Activated CD4-positive, alpha-beta T cell treated with anti-CD3 and anti-CD28 coated beads, Interleukin-2, Interleukin-4, amounts not matched to agents 100 ng/mL and 50 ng/mL, durations not matched to agents 16 hours and 8 hours (primary cell): Measurements from ENCODE around the gene TAPBPL.
"Not testable (repeated sequence)": the region's sequence is repeated elsewhere in the genome, so short reads cannot be mapped to it uniquely, and the experiment has no call there.

Experiments
- DNase-seq: peaks from one replicate; pipeline ENCODE4 v3.0.0-alpha.2; 2020; ENCODE audit warnings: low spot score

The TAPBPL gene, protein sequence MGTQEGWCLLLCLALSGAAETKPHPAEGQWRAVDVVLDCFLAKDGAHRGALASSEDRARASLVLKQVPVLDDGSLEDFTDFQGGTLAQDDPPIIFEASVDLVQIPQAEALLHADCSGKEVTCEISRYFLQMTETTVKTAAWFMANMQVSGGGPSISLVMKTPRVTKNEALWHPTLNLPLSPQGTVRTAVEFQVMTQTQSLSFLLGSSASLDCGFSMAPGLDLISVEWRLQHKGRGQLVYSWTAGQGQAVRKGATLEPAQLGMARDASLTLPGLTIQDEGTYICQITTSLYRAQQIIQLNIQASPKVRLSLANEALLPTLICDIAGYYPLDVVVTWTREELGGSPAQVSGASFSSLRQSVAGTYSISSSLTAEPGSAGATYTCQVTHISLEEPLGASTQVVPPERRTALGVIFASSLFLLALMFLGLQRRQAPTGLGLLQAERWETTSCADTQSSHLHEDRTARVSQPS

DNA sequence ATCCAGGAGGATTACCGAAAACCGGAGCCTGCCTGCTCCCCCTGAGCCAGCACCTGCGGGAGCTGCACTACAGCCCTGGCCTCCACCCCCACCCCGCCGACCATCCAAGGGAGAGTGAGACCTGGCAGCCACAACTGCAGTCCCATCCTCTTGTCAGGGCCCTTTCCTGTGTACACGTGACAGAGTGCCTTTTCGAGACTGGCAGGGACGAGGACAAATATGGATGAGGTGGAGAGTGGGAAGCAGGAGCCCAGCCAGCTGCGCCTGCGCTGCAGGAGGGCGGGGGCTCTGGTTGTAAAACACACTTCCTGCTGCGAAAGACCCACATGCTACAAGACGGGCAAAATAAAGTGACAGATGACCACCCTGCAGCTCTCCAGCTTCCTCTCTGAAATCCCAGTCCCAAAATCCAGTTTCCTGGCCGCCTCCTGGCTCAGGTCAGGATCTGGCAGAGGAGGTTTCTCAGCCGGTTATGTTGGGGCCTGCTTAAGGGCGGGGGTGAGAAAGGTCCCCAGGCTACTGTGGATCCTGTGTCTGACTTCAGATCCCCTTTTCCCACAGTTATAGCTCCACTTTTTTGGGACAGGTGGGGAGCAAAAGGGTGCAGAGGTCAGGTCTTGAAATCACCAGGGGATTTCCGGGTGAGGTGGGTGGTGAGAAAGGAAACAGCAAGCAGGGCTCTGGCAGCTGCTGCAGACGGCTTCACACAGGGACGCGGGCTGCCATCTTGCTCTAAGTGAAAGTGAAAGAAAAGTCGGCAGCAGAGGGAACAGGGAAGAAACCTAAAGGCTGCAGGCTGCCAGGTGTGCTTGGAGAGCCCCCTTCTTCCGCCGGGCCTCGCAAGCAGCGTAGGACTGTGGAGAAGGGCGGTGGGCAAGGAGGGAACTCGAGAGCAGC is at the start of gene TAPBPL:
Gene TAPBPL, plus strand, starts transcription at position 695 of the 897 bp plus-strand sequence. CDS start 207 bp downstream, outside the sequence.
- peak; percentile 83 for DNase-seq

DNA sequence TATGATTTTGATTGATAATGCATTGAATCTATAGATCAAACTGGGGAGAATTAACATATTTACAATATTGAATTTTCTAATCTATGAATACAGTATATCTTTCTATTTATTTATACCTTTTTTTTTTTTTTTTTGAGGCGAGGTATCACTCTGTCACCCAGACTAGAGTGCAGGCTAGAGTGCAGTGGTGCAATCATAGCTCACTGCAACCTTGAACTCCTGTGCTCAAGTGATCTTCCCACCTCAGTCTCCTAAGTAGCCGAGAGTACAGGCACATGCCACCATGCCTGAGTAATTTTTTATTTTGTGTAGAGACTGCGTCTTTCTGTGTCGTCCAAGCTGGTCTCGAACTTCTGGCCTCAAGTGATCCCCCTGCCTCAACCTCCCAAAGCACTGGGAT is 47.5 kb upstream of the TAPBPL start:
- no peak for DNase-seq

DNA sequence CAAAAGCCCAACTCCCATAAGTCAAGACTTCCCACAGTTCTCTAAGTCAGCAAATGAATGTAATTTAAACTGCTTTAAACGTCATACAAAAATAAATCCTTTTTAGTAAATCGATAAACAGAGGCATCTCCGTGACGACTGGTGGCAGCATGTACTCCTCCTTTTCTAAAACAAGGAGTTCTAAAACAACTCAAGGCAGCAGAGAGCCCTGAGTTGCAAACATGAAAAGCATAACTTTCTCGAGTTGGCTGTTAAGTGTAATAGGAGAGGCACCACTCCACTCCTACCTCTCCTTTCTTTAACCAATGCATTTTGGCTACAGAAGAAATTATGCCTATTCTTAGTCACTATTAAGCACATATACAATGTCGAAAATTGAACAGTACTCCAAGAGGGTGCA is 45.9 kb upstream of the TAPBPL start:
- no peak for DNase-seq

DNA sequence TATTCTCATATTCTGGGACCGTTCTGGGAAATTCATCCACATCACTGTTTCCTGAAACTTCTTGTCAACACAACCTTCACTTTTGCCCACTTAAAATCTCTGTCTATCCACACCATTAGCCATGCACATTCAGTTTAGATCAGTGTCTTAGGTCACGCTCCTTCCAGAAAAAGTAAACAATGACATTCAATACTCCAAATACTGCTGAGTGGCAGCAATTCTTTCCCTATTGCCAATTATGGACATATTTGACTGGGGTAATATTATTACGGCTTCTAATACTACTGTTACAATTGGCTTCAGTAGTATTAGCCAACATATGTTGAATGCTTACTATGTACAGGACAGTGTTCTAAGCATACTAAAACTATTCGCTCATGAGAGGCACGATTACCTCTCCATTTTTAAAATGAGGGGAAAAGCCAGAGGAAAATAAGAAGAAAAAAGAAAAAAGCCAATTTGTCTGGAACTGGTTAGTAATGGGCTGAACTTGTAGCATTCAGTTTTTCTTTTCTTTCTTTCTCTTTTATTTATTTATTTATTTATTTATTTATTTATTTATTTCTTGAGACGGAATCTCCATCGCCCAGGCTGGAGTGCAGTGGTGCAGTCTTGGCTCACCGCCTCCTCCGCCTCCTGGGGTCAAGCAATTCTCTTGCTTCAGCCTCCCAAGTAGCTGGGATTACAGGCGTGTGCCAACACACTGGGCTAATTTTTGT is 44.4 kb upstream of the TAPBPL start:
- no peak for DNase-seq

DNA sequence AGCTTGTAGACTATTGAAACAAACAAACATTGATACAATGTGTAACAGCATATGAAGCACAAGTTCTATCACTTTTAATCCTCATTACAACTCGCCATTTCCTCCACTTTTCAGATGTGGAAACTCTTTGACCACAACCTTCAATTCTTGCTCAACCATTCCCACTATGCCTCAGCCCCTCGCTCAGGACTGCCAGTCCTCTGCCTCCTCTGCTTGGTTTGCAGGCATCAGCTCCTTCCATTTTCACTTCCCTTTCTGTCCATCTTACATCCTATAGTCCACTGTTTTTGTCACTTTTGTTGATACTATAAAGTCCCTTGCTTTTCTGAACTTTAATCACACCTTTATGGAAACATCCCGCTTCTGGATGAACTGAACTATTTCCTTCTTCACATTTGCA is 35.2 kb upstream of the TAPBPL start:
- DNase-seq: peak; percentile 50

DNA sequence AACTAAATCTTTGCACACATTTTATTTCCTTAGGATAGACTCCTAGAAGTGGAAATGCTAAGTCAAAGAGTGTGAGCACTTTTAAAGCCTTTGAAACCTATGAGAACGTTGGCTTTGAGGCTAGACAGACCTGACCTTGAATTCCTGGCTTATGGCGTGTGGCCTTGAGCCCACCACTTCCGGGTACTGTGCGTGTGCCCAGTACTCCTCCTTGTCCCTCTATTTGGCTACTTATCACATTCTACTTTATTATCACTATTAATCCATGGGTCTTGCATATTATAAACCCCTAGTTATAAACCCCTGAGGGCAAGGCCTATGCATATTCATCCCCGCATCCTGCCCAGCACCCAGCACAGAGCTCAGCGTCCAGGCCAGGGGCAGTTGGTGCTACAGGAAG is 33.0 kb upstream of the TAPBPL start:
- DNase-seq: no peak

DNA sequence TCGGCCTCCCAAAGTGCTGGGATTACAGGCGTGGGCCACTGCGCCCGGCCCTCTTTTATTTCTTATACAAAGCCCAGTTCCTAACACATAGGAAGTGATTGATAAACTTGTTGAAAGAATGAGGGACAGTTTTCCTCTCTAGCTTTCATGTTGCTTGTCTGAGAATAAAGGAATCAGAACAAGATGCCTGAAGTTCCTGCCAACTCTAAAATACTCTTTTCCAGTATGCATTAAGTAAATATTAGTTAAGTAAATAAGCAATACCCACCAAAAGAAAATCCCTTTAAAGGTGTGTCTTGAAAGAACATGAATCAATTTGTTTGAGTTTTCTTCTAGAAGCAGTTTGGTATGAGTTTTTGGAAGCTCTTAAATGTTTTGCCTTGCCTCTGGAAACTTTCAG is 31.5 kb upstream of the TAPBPL start:
- no peak for DNase-seq

DNA sequence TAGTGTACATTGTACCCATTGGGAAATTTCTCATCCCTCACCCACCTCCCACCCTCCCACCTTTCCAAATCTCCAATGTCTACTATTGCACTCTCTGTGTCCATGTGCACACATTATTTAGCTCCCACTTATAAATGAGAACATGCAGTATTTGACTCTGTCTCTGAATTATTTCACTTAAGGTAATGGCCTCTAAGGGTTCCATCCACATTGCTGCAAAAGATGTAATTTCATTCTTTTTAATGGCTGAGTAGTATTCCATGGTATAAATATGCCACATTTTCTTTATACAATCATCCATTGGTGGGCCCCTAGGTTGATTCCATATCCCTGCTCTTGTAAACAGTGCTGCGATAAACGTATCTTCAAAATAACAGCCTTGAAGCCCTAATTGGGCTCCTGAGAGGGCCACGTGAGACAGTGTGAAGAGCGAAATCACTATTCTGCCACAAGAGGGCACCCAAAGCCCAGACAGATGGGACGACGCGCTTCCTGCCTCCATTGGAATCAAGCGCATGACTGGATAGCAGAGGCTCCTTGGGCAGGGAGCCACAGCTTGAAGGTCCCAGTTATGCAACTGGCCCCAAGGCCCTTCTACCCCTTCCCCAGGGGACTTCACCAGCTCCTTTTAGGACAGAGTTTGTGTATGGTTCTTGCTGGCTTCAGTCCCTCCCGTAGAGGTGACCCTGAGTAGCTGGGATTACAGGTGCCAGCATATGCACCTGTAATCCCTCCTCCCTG is 28.4 kb upstream of the TAPBPL start:
- DNase-seq: peak; percentile 90

DNA sequence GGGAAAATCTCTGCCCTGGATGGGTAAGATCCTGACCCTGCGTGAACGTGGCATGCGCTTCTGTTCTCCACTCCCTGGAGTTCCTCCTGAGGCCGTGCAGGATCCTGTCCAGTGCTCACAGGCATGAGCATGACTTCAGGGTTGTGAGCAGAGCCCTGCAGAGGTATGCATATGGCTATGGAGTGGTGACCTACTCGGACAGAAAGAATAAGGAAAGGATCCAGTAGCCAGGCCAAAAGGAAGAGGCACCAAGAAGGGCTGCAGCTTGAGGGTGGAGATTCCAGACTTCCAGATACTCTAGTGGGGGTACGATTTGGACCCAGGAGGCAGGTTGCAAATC is 27.9 kb upstream of the TAPBPL start:
- DNase-seq: no peak

DNA sequence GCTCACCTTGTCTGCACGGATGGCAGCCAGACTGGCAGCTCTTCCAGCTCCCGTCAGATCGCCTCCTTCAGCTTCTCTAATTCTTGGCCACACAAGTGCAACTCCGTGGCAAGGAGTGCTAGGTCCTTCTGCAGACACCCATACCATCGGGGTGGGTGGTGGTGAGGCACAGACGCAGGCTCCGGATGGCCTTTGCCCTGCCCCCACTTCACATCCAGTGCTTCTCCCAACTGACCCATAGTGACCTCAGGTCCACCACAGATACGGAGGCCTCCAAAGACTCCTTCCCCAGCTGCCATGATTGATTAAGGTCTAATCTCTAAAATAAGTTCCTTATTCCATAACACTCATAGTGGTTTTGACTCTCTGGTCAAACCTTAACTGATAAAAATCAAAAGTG is 27.0 kb upstream of the TAPBPL start:
- no peak for DNase-seq

DNA sequence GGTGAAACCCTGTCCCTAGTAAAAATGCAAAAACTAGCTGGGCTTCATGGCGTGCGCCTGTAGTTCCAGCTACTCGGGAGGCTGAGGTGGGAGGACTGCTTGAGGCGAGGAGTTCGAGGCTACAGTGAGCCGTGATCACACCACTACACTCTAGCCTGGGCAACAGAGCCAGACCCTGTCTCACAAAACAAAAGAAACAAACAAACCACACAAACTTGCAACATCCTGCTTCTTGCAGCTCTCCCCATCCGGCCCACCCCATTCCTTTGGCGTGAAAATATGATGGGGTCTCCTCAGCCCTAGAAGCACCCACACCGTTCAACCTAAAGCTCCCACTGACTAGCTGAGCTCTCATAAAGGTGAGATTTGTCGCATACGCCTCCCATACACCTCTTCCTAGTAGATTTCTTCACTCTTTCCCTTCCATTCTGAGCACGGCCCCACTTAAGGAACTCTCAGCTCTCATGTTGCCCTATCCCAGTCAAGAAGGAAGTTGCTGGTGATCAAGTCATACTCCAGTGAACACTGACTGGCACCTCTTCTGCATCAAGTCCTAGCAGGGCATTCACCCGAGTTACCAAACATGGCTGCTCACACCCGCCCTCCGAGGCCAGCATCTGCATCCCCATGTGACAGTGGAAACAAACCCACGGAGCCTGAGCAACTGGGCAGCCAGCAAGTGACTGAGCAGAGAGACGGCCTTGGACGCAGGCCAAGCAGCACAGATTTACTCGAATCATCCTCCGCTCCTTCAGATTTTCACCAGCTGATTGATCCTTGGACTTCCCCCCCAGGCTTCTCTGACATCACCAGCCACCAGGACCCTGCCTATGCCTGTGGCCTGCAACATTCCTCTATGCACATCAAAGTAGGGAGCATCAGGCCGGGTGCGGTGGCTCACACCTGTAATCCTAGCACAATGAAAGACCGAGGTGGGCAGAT is 26.0 kb upstream of the TAPBPL start:
- no peak for DNase-seq

DNA sequence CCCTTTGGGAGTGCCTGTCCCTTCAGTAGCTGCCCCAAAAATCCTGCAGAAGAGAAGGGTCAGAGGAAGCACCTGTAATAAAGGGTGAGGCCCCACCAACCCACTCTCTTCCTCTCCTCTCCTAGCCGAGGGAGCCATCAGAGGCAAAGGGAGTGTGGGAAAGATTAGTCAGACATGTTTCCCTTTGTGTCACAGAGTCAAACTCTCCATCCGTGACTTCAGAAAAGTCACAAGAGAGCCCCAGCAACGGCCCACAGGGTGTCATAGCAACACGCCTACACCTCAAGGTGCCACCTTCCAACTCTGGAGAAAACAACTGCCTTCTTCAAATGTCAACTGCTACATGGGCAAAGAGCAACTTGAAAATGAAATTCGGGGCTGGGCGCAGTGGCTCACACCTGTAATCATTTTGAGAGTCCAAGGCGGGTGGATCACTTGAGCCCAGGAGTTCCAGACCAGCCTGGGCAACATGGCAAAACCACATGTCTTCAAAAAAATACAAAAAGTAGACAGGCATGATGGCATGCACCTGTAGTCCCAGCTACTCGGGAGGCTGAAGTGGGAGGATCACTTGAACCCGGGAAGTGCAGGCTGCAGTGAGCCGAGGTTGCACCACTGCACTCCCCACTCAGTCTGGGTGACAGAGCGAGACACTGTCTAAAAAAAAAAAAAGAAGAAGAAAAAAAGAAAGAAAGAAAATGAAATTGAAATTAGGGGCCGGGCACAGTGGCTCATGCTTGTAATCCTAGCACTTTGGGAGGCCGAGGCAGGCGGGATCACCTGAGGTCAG is 24.8 kb upstream of the TAPBPL start:
- peak; percentile 96 for DNase-seq

DNA sequence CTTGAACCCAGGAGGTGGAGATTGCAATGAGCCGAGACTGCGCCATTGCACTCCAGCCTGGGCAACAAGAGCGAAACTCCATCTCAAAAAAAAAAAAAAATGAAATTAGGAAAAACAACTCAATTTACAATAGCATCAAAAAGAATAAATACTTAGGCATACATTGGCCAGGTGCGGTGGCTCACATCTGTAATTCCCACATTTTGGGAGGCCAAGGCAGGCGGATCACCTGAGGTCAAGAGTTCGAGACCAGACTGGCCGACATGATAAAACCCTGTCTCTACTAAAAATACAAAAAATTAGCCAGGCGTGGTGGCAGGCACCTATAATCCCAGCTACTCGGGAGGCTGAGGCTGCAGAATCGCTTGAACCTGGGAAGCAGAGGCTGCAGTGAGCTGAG is 24.0 kb upstream of the TAPBPL start:
- DNase-seq: not testable (repeated sequence)

DNA sequence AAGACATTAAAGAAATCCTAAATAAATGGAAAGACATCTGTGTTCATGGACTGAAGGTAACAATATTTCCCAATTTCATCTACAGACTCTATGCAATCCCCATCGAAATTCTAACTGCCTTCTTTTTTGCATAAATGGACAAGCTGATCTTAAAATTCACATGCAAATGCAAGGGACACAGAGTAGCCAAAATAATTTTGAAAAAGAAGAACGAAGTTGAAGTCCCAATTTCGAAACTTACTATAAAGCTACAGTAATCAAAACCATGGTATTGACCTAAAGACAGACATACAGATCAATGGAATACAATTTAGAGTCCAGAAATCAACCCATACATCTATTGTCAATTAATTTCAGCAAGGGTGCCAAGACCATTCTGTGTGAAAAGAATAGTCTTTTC is 23.5 kb upstream of the TAPBPL start:
- no peak for DNase-seq

DNA sequence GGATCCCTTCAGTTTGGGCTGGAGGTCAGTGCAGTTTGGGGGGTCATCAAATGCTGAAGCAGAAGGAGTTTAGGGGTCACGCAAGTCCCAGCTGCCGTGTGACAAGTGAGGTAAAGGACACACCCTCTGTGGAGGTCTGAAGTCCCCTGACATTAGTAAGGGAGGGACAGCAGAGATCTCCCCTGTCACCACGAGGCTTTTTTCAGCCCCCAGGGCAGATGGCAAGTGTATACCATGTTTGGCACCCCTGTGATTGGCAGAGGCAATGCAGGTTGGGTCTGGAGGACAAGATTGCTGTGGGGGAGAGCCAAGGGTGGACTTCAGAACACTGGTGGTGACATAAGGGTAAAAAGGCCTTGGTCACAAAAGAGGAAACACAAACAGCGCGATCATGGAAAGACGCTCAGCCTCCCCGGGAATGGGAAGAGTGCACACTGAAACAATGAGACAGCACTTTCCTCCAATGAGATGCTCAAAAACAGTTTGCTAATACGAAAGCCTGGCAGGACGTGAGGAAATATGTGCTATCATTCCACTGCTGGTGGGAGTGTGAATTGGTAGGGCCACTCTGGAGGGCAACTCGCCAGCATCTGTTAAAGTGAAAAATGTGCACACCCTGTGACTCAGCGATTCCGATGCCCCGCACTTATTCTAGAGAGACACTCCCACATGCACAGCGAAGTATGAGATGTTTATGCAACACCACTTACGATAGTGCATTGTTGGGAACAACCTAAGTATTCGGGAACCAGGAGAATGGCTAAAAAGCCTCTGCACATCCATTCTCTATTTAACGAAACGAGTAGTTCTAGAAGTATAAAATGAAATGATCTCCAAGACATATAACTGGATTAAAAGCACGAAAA is 21.5 kb upstream of the TAPBPL start:
- DNase-seq: peak; percentile 62

DNA sequence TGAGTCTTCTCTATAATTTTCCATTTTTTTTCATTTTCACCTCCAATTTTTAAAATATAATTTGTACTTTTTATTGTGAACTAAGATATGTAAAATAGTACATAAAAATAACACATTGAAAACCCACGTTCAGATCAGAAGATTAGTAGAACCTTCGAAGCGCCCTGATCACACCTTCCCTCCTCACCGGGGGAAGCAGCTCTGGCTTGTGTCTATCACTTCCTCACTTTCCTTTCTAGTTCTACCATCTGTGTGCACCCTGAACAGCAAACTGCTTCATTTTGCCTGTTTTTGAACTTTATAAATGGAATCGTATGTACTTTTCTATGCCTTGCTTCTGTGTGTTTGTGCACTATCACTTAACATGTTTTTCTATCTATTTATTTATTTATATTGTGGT is 18.9 kb upstream of the TAPBPL start:
- DNase-seq: no peak

DNA sequence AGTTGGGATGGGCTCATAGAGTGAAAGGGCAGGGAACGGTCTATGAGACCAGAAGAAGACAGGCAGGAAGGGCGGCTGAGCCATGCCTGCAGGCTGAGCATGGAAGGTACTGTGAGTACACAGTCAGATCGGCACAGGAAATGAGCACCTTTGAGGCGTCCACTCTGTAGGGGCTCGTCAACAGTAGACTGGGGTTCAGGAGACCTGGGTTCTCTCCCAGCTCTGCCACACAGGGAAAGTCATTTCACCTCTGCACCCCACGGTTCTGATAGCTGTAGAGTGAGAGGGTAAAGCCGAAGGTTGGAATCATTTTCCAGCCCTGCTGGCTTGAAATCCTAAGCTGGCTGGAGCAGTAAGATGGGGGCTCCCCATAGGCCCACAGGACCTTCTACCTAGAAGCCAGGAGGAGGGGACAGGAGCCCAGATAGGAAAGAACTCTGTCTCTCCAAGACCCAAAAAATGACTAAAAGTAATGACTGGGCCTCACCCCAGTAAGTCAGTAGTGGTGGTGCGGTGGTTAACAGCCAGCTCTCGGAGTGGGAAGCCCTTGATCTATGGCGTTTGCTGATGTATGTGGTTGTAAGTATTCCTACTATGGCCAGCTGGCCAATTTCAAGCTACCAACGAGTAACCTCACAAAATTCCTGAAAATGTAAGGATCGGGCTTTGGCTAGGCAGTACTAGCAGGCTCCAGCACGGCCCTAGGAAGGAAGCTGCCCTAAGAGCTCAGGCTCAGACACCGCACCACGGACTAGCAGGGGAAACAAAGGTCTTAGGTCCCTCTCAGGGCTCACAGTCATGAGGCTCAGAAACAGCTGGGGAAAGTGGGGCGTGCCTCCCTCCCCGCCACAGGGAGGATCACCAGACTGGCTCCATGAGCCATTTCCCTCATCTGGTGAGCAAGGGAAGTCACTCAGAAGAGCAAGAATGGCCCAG is 17.4 kb upstream of the TAPBPL start:
- DNase-seq: peak; percentile 53
